Testis (tissue), 3 donors: Measurements from ENCODE around the gene ASAP2. TPM values are rescaled to one million over a fixed set of nuclear protein-coding genes. Genes with fewer than 3 reads are reported as not detected.

Experiments
- DNase-seq: peaks from one replicate; pipeline ENCODE4 v3.0.0-alpha.2; 2019
- H3K27ac ChIP-seq, 2 donors: fragments of 200-600 bp; sonication (generic); one replicate each; pipeline ENCODE4 v1.5.1; 2019
- H3K27me3 ChIP-seq: fragments of 200-600 bp; sonication (generic); one replicate; pipeline ENCODE4 v1.5.1; 2019
- H3K36me3 ChIP-seq: fragments of 200-600 bp; sonication (generic); one replicate; pipeline ENCODE4 v1.5.1; 2017; ENCODE audit warnings: low read depth; ENCODE audit errors: missing control alignments
- H3K4me1 ChIP-seq: fragments of 200-600 bp; sonication (generic); one replicate; pipeline ENCODE4 v1.5.1; 2019
- H3K4me3 ChIP-seq, 2 donors: fragments of 200-600 bp; sonication (generic); one replicate each; pipeline ENCODE4 v1.5.1; 2017 to 2019
- H3K9me3 ChIP-seq: fragments of 200-600 bp; sonication (generic); one replicate; pipeline ENCODE4 v1.5.1; 2017
- POLR2A ChIP-seq: fragments of 450-650 bp; IDR thresholded peaks from one replicate; pipeline ENCODE4 v1.6.1; 2017; ENCODE audit warnings: antibody characterized with exemption, mild to moderate bottlenecking, moderate library complexity
- WGBS, 2 donors: methylation state at CpG; one replicate each; pipeline ENCODE4 v1.1.5; 2018; 5-methylcytosine and 5-hydroxymethylcytosine counted together
- intact Hi-C: fragments of 100-400 bp; cut with DNase I; formaldehyde crosslinking; loops from one replicate; pipeline ENCODE4 v1.15.1; 2023; ENCODE audit warnings: low total_unique reads
- polyA plus RNA-seq: library from polyadenylated mRNA; stranded (reverse); fragments of 350-450 nt; fragmentation: Illumina TruSeq; extraction: RNeasy Lipid Tissue Mini Kit (QIAGEN cat#74804); gene quantifications from one replicate; pipeline ENCODE4 v1.2.3, GENCODE V29; 2014; ENCODE audit warnings: low read depth, low replicate concordance; ENCODE audit not compliant: insufficient read depth
- total RNA-seq, 2 donors: library from RNA; depleted of rRNA; stranded (reverse); fragments of >200 nt; gene quantifications; one replicate each; pipeline ENCODE4 v1.2.3, GENCODE V29; 2016
- TF ChIP-seq, protein P1 (sequence below), 3 experiments: fragments of 450-650 bp in 2 of 3; fragments of 200-600 bp in 1 of 3; sonication (generic) in 1 of 3; IDR thresholded peaks; one replicate each; pipeline ENCODE4 v1.5.1; 2016 to 2019; ENCODE audit warnings: antibody characterized with exemption in 3 of 3, mild to moderate bottlenecking in 2 of 3, moderate library complexity in 1 of 3

The ASAP2 gene
- total and polyA plus RNA-seq, 3 donors from 2014 or later = 42.4 to 87.2 (median 79.0) TPM

DNA sequence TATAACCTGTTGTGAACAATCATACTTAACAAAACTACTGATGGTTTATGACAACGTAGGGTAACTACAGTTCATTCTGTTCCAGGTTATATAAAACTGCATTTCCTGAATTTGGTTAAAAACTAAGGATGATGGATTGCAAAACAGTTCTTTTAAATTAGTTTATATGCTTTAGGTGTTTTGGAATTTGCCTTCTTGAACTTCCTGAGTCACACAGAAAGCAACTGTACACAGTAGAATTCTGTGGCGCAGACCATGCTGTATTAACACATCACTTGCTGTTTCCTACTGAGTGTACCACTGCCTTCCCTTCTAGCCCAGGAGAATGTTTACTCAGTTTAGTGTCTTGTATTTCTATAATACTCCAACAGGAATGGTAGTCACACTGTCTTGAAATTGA, 197.3 kb downstream of the ASAP2 start:
- TF ChIP-seq, protein P1, sequence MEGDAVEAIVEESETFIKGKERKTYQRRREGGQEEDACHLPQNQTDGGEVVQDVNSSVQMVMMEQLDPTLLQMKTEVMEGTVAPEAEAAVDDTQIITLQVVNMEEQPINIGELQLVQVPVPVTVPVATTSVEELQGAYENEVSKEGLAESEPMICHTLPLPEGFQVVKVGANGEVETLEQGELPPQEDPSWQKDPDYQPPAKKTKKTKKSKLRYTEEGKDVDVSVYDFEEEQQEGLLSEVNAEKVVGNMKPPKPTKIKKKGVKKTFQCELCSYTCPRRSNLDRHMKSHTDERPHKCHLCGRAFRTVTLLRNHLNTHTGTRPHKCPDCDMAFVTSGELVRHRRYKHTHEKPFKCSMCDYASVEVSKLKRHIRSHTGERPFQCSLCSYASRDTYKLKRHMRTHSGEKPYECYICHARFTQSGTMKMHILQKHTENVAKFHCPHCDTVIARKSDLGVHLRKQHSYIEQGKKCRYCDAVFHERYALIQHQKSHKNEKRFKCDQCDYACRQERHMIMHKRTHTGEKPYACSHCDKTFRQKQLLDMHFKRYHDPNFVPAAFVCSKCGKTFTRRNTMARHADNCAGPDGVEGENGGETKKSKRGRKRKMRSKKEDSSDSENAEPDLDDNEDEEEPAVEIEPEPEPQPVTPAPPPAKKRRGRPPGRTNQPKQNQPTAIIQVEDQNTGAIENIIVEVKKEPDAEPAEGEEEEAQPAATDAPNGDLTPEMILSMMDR (IDR thresholded peaks at IDR 0.05) = no peak
- no peak for TF ChIP-seq POLR2A
- no peak for DNase-seq
- no peaks in the 10 kb centered on the region for H3K27me3 ChIP-seq
- H3K4me3 ChIP-seq = no peak overlapping the region
- no peaks in the 10 kb centered on the region for H3K36me3 ChIP-seq
- no peaks in the 10 kb centered on the region for H3K9me3 ChIP-seq
- no peaks in the 10 kb centered on the region for H3K4me1 ChIP-seq
- H3K27ac ChIP-seq = no peak overlapping the region
- WGBS, 2 donors = 91% methylated on average over 2 of the region's 2 CpGs
- intact Hi-C loops = no loop called here

DNA sequence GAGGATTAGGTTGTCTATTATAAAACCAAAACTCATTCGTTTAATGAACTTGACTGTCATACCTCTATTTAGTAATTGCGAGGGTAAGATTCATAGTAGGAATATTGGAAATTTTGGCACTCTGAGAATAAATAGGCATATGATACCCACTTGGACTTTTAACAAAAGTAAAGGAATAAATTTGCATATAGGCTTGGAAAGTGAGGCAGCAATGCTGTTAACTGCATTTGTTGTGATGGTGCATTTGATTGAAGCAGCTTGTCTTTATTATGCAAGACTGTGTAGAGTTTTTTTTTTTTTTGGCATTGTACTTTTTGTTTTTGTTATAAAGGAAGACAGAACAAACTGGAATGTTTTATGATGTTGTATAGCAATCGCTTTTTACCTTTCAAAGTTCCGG, 197.8 kb downstream of the ASAP2 start:
- WGBS, 2 donors = 82 to 91% methylated on average over 4 of the region's 4 CpGs
- Histone ChIP-seq H3K9me3 (no peaks in the 10 kb centered on the region), H3K4me1 (no peaks in the 10 kb centered on the region), H3K36me3 (no peaks in the 10 kb centered on the region), H3K27me3 (no peaks in the 10 kb centered on the region), H3K4me3 (no peak overlapping the region), H3K27ac (no peak overlapping the region)
- DNase-seq = no peak
- intact Hi-C loops = no loop called here
- TF ChIP-seq, protein P1 (IDR thresholded peaks at IDR 0.05) = no peak
- TF ChIP-seq POLR2A = no peak

DNA sequence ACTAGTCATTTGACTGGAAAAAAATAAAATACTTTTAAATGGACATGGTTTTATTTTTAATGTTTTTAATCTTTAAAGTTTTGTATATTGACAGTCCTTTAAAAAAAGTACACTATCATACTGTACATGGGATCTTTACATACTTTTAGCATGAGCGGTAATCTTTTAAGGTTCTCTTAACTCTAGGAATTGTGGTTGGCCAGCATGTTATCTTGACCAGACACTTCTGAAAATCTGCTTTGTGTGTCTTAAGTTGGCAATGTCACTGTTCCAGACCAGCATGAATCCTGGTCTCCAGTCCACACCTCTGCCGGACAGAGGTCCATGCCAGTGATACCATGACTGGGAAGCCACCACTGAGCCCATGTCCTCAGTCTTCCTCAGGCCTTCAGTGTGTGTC, 199.0 kb downstream of the ASAP2 start:
- Histone ChIP-seq H3K27ac (no peak overlapping the region), H3K27me3 (no peaks in the 10 kb centered on the region), H3K4me3 (no peak overlapping the region), H3K9me3 (no peaks in the 10 kb centered on the region), H3K36me3 (no peaks in the 10 kb centered on the region), H3K4me1 (no peaks in the 10 kb centered on the region)
- intact Hi-C loops = no loop called here
- TF ChIP-seq POLR2A = no peak
- TF ChIP-seq, protein P1 (IDR thresholded peaks at IDR 0.05) = no peak
- WGBS, 2 donors = 95 to 100% methylated on average over 2 of the region's 2 CpGs
- no peak for DNase-seq

DNA sequence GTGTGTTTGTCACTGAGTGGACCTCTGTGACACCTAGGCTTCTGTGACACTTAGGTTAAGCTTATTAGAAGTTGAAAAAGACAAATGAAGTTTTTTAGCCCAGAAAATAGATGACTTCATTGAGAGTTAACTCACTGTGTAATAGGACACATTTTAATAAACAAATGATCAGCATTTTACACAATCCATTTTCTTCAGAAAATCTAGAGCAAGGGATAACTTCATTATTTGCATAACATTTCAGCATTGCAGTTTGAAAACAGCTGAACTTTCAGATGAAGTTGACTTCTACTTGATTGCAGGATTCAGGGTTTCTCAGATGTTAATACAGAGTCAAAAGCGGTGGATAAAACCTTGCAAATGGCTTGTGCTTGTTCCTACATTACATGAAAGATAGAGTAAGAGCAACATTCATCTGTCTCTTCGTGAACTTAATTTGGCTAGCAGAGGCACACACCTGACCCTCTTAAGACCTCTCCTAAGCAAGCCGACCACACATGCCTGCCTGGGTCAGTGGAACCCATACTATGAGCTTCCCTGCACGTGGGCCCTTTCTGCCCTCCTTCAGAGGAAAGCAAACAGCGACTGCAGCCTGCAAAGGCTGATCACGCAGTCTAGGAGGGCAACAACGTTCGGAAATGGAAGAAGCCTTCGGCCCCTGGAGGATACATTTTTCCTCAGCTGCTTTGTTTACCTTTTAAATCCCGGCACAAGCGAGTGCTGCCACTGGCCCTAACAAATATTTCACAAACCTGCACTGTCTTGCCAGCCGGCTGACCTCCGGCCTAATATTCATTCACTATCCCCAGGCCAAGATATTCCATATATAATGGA, 200.1 kb downstream of the ASAP2 start:
- Histone ChIP-seq H3K27me3 (no peaks in the 10 kb centered on the region), H3K9me3 (no peaks in the 10 kb centered on the region), H3K36me3 (no peaks in the 10 kb centered on the region), H3K4me3 (no peak overlapping the region), H3K4me1 (no peaks in the 10 kb centered on the region), H3K27ac (no peak overlapping the region)
- no peak for DNase-seq
- 77 to 79% methylated on average over 13 of the region's 13 CpGs for WGBS, 2 donors
- no peak for TF ChIP-seq POLR2A
- TF ChIP-seq, protein P1 (IDR thresholded peaks at IDR 0.05) = no peak
- intact Hi-C loops = no loop called here

GRCh38 chr2:9407363-9407811, 200.8 kb downstream of the ASAP2 start:
- WGBS, 2 donors = 86% methylated on average over 7 to 8 of the region's 8 CpGs
- no peak for TF ChIP-seq POLR2A
- TF ChIP-seq, protein P1 (IDR thresholded peaks at IDR 0.05) = no peak
- H3K9me3 ChIP-seq = no peaks in the 10 kb centered on the region
- H3K4me3 ChIP-seq = no peak overlapping the region
- no peak for DNase-seq
- H3K4me1 ChIP-seq = no peaks in the 10 kb centered on the region
- no peak overlapping the region for H3K27ac ChIP-seq
- H3K36me3 ChIP-seq = no peaks in the 10 kb centered on the region
- intact Hi-C loops = no loop called here
- H3K27me3 ChIP-seq = no peaks in the 10 kb centered on the region
